Keratinocyte (primary cell): ENCODE data around the gene RPL13A. TPM values are rescaled to one million over a fixed set of nuclear protein-coding genes. Genes with fewer than 3 reads are reported as not detected.

Experiments used
- DNase-seq: peaks from one replicate; pipeline ENCODE4 v3.0.0-alpha.2; 2011; ENCODE audit warnings: low read depth, missing footprints, low spot score
- FAIRE-seq: peaks from 2 replicates; lab custom pipeline; 2011; peaks lifted over from hg19 to GRCh38; lab: Jason Lieb, UNC
- H2AFZ ChIP-seq: 2 replicates; pipeline ENCODE4 v1.6.0; 2012; ENCODE audit warnings: low read length, control low read depth, inconsistent platforms; ENCODE audit not compliant: control insufficient read depth
- H3K27ac ChIP-seq: 2 replicates; pipeline ENCODE4 v1.5.1; 2011; ENCODE audit warnings: low read length; ENCODE audit not compliant: control insufficient read depth, insufficient read depth
- H3K27me3 ChIP-seq: 3 replicates; pipeline ENCODE4 v1.6.0; 2011; ENCODE audit warnings: low read length; ENCODE audit not compliant: control insufficient read depth, insufficient read depth; ENCODE audit errors: extremely low read depth
- H3K36me3 ChIP-seq, 2 experiments: 2 replicates in 1 of 2; 3 replicates in 1 of 2; pipeline ENCODE4 v1.5.1; 2011; ENCODE audit warnings: low read length in 2 of 2, mild to moderate bottlenecking in 1 of 2; ENCODE audit not compliant: control insufficient read depth in 2 of 2, insufficient read depth in 2 of 2; ENCODE audit errors: extremely low read depth in 1 of 2
- H3K4me1 ChIP-seq: 3 replicates; pipeline ENCODE4 v1.5.1; 2011; ENCODE audit warnings: low read length; ENCODE audit not compliant: control insufficient read depth, insufficient read depth; ENCODE audit errors: extremely low read depth
- H3K4me2 ChIP-seq: 3 replicates; pipeline ENCODE4 v1.6.0; 2011; ENCODE audit warnings: low read depth, low read length; ENCODE audit not compliant: control insufficient read depth, insufficient read depth; ENCODE audit errors: extremely low read depth
- H3K4me3 ChIP-seq, 3 experiments: fragments of 200-600 bp in 1 of 3; sonication (generic) in 1 of 3; 2 replicates in 2 of 3; 3 replicates in 1 of 3; pipeline ENCODE4 v1.5.1; 2011 to 2016; ENCODE audit warnings: low read length in 3 of 3, mild to moderate bottlenecking in 3 of 3, control low read depth in 2 of 3, inconsistent platforms in 1 of 3, low read depth in 1 of 3, mixed read lengths in 1 of 3, mixed run types in 1 of 3, moderate library complexity in 1 of 3; ENCODE audit not compliant: control insufficient read depth in 2 of 3, insufficient read depth in 2 of 3; ENCODE audit errors: extremely low read depth in 1 of 3
- H3K79me2 ChIP-seq: 2 replicates; pipeline ENCODE4 v1.6.0; 2012; ENCODE audit warnings: low read length; ENCODE audit not compliant: control insufficient read depth, insufficient read depth
- H3K9ac ChIP-seq: 3 replicates; pipeline ENCODE4 v1.6.0; 2011; ENCODE audit warnings: low read length; ENCODE audit not compliant: control insufficient read depth, insufficient read depth; ENCODE audit errors: extremely low read depth
- H3K9me1 ChIP-seq: 3 replicates; pipeline ENCODE4 v1.6.0; 2011; ENCODE audit warnings: low read length; ENCODE audit not compliant: control insufficient read depth, insufficient read depth; ENCODE audit errors: extremely low read depth
- H3K9me3 ChIP-seq: 2 replicates; pipeline ENCODE4 v1.5.1; 2012; ENCODE audit warnings: low read depth, low read length; ENCODE audit not compliant: control insufficient read depth
- H4K20me1 ChIP-seq: 3 replicates; pipeline ENCODE4 v1.6.0; 2011; ENCODE audit warnings: low read length; ENCODE audit not compliant: control insufficient read depth, insufficient read depth; ENCODE audit errors: extremely low read depth
- CTCF ChIP-seq, 3 experiments: IDR thresholded peaks in 1 of 3; conservative IDR thresholded peaks in 1 of 3; optimal IDR thresholded peaks in 1 of 3; 2 replicates in 2 of 3; 3 replicates in 1 of 3; pipeline versions ENCODE3 to v1.5.1; 2011; ENCODE audit warnings: low read length in 3 of 3, mild to moderate bottlenecking in 3 of 3, moderate library complexity in 2 of 3, control low read depth in 1 of 3, inconsistent platforms in 1 of 3; ENCODE audit not compliant: insufficient read depth in 2 of 3; ENCODE audit errors: extremely low read depth in 1 of 3
- EZH2 ChIP-seq: IDR thresholded peaks from one replicate; pipeline ENCODE4 v1.6.1; 2012; ENCODE audit warnings: inconsistent platforms, mild to moderate bottlenecking, low read length, moderate library complexity
- dilution Hi-C: fragments of 300-500 bp; cut with MboI; formaldehyde crosslinking; loops from one replicate; pipeline ENCODE4 v1.7.0; 2020; ENCODE audit warnings: low sequenced_read_pairs; ENCODE audit not compliant: extremely low pct_ligation_motif_present
- polyA plus RNA-seq, 5 experiments: library from polyadenylated mRNA; depleted of rRNA in 3 of 5; stranded (reverse) in 3 of 5; stranded (forward) in 1 of 5; unstranded in 1 of 5; fragments of >200 nt; gene quantifications; 1 replicate in 1 of 5; 2 replicates in 3 of 5; 3 replicates in 1 of 5; pipeline versions ENCODE4 v1.2.1 to v1.2.3, GENCODE V29; 2011 to 2012; ENCODE audit warnings: missing spikeins in 2 of 5, low read depth in 1 of 5, low replicate concordance in 1 of 5

Gene RPL13A
- polyA plus RNA-seq, 1 donor (not counting 4 experiments of a cell fraction or from before 2014, with no cell fraction given): 3,383 TPM

- TF ChIP-seq CTCF (optimal IDR thresholded peaks at IDR 0.05 in 1 of 3, IDR thresholded peaks at IDR 0.05 in 1 of 3, conservative IDR thresholded peaks at IDR 0.05 in 1 of 3; ENCODE audit: extremely low read depth in 1 of 3, insufficient read depth in 2 of 3, low read length in 3 of 3): peak in 1 of 3 experiments; percentile 24
- TF ChIP-seq EZH2: no peak
- peak; percentile 98 for DNase-seq
- Histone ChIP-seq H2AFZ (peak within 1 kb of the TSS; percentile 92), H3K36me3 (peaks cover 7 to 12% of the 10 kb centered on the region in 2 experiments), H3K27ac (peak within 1 kb of the TSS; percentile 90), H3K9me1 (no peaks in the 10 kb centered on the region), H3K9me3 (no peaks in the 10 kb centered on the region), H3K79me2 (peaks cover 21% of the 10 kb centered on the region), H4K20me1 (no peaks in the 10 kb centered on the region), H3K9ac (peak within 1 kb of the TSS; percentile 99), H3K4me1 (peaks cover 13% of the 10 kb centered on the region), H3K27me3 (no peaks in the 10 kb centered on the region), H3K4me3 (peak within 1 kb of the TSS; percentile 78 to 98 (median 88)), H3K4me2 (peak within 1 kb of the TSS; percentile 96)
- FAIRE-seq: peak; percentile 94
- dilution Hi-C loops: no loop called here
These were observed 35.8 kb upstream of the RPL13A start, which contains the start of gene PIH1D1 for GRCh38 chr19:49451430-49452181. Gene PIH1D1, minus strand, starts transcription at chr19:49451814. Its CDS starts 240 bp downstream, at chr19:49451574.

GRCh38 chr19:49453013-49453756, 34.2 kb upstream of the RPL13A start, which contains the start of gene ALDH16A1:
Gene ALDH16A1, plus strand, starts transcription at chr19:49453225. Its CDS starts 107 bp downstream, at chr19:49453332.
- peak within 1 kb of the TSS; percentile 86 for H3K4me2 ChIP-seq
- peaks cover 13% of the 10 kb centered on the region for H3K4me1 ChIP-seq
- H3K79me2 ChIP-seq: peaks cover 21% of the 10 kb centered on the region
- peak within 1 kb of the TSS; percentile 99 for H3K9ac ChIP-seq
- FAIRE-seq (peak; percentile 60), DNase-seq (peak; percentile 90)
- TF ChIP-seq EZH2: no peak
- TF ChIP-seq CTCF (optimal IDR thresholded peaks at IDR 0.05 in 1 of 3, IDR thresholded peaks at IDR 0.05 in 1 of 3, conservative IDR thresholded peaks at IDR 0.05 in 1 of 3; ENCODE audit: extremely low read depth in 1 of 3, insufficient read depth in 2 of 3, low read length in 3 of 3): no peak
- peak within 1 kb of the TSS; percentile 92 for H2AFZ ChIP-seq
- peak within 1 kb of the TSS; percentile 67 to 98 (median 68) for H3K4me3 ChIP-seq
- no peaks in the 10 kb centered on the region for H4K20me1 ChIP-seq
- dilution Hi-C loops: no loop called here
- peaks cover 5 to 7% of the 10 kb centered on the region in 2 experiments for H3K36me3 ChIP-seq
- no peaks in the 10 kb centered on the region for H3K9me3 ChIP-seq
- no peaks in the 10 kb centered on the region for H3K27me3 ChIP-seq
- H3K9me1 ChIP-seq: no peaks in the 10 kb centered on the region
- H3K27ac ChIP-seq: peak within 1 kb of the TSS; percentile 97
